GM12878 (cell line): Measurements from ENCODE around the gene SRRD. TPM values are rescaled to one million over a fixed set of nuclear protein-coding genes. Genes with fewer than 3 reads are reported as not detected.

Experiments used
- BCLAF1 ChIP-seq: fragments of 450-650 bp; IDR thresholded peaks from 2 replicates; pipeline ENCODE4 v1.6.1; 2017; ENCODE audit warnings: antibody characterized with exemption, mild to moderate bottlenecking, moderate library complexity
- CBX3 ChIP-seq: fragments of 200-600 bp; sonication (generic); IDR thresholded peaks from 2 replicates; pipeline ENCODE4 v1.6.1; 2016; ENCODE audit warnings: low read depth, borderline replicate concordance
- CHD2 ChIP-seq: IDR thresholded peaks from 2 replicates; pipeline ENCODE4 v1.6.1; 2011; ENCODE audit warnings: low read depth, low read length, improper control_type of control experiment, borderline replicate concordance
- CHD4 ChIP-seq: fragments of 200-600 bp; sonication (generic); IDR thresholded peaks from 2 replicates; pipeline ENCODE4 v1.6.1; 2016; ENCODE audit warnings: mild to moderate bottlenecking
- E2F8 ChIP-seq: fragments of 450-650 bp; IDR thresholded peaks from 2 replicates; pipeline ENCODE4 v1.6.1; 2018; ENCODE audit warnings: mild to moderate bottlenecking, low read depth, moderate library complexity; ENCODE audit not compliant: partially characterized antibody
- FOXK2 ChIP-seq: fragments of 450-650 bp; IDR thresholded peaks from 2 replicates; pipeline ENCODE4 v1.6.1; 2017; ENCODE audit warnings: mild to moderate bottlenecking, moderate library complexity
- GATAD2B ChIP-seq: fragments of 450-650 bp; conservative IDR thresholded peaks from 2 replicates; pipeline ENCODE4 v1.6.1; 2017; ENCODE audit warnings: low read depth, mild to moderate bottlenecking, moderate library complexity
- HDGF ChIP-seq: fragments of 450-650 bp; IDR thresholded peaks from 2 replicates; pipeline ENCODE4 v1.6.1; 2016; ENCODE audit warnings: antibody characterized with exemption
- JUNB ChIP-seq: IDR thresholded peaks from 2 replicates; pipeline ENCODE4 v1.6.1; 2016; ENCODE audit warnings: antibody characterized with exemption, mild to moderate bottlenecking
- KLF5 ChIP-seq: fragments of 450-650 bp; IDR thresholded peaks from 2 replicates; pipeline ENCODE4 v1.6.1; 2014; ENCODE audit warnings: mild to moderate bottlenecking; ENCODE audit not compliant: partially characterized antibody
- LARP7 ChIP-seq: fragments of 450-650 bp; IDR thresholded peaks from 2 replicates; pipeline ENCODE4 v1.6.1; 2017; ENCODE audit warnings: mild to moderate bottlenecking
- NR2C1 ChIP-seq: fragments of 450-650 bp; IDR thresholded peaks from 2 replicates; pipeline ENCODE4 v1.6.1; 2017; ENCODE audit warnings: antibody characterized with exemption, mild to moderate bottlenecking, moderate library complexity
- NRF1 ChIP-seq: conservative IDR thresholded peaks from 2 replicates; pipeline ENCODE4 v1.6.1; 2011; ENCODE audit warnings: mild to moderate bottlenecking, low read depth, low read length, improper control_type of control experiment
- PAX8 ChIP-seq: fragments of 450-650 bp; IDR thresholded peaks from 2 replicates; pipeline ENCODE4 v1.6.1; 2017; ENCODE audit warnings: mild to moderate bottlenecking, moderate library complexity
- PBX3 ChIP-seq: IDR thresholded peaks from 2 replicates; pipeline ENCODE4 v1.6.1; 2011; ENCODE audit warnings: mild to moderate bottlenecking, low read depth, low read length, moderate library complexity; ENCODE audit not compliant: insufficient replicate concordance
- POU2F2 ChIP-seq: IDR thresholded peaks from 3 replicates; pipeline ENCODE4 v1.6.1; 2011; ENCODE audit warnings: low read depth, mild to moderate bottlenecking, low read length, borderline replicate concordance
- RAD21 ChIP-seq: IDR thresholded peaks from 2 replicates; pipeline ENCODE4 v1.6.1; 2011; ENCODE audit warnings: mild to moderate bottlenecking, low read depth, low read length, moderate library complexity; ENCODE audit not compliant: insufficient read depth
- RB1 ChIP-seq: fragments of 450-650 bp; formaldehyde crosslinking; IDR thresholded peaks from 2 replicates; pipeline ENCODE4 v1.6.1; 2017; ENCODE audit warnings: mild to moderate bottlenecking, borderline replicate concordance
- TARDBP ChIP-seq: IDR thresholded peaks from 2 replicates; pipeline ENCODE4 v1.6.1; 2016; ENCODE audit warnings: borderline replicate concordance
- YBX1 ChIP-seq: fragments of 450-650 bp; IDR thresholded peaks from 2 replicates; pipeline ENCODE4 v1.6.1; 2016; ENCODE audit warnings: antibody characterized with exemption
- ZBED1 ChIP-seq: IDR thresholded peaks from 2 replicates; pipeline ENCODE4 v1.6.1; 2016; ENCODE audit warnings: borderline replicate concordance
- polyA plus RNA-seq, 11 experiments: library from polyadenylated mRNA; depleted of rRNA in 4 of 11; unstranded in 6 of 11; stranded (reverse) in 5 of 11; fragments of >200 nt; fragmentation: Nextera tagmentation in 4 of 11; fragmentation: Illumina TruSeq in 1 of 11; extraction: Ambion mirVana in 4 of 11; extraction: Trizol in 1 of 11; gene quantifications; 1 replicate in 1 of 11; 2 replicates in 10 of 11; pipeline versions ENCODE4 v1.2.1 to v1.2.3, GENCODE V29; 2011 to 2016; ENCODE audit warnings: inconsistent platforms in 2 of 11, missing spikeins in 2 of 11, low read depth in 1 of 11
- total RNA-seq, 4 experiments: library from RNA; depleted of rRNA in 3 of 4; stranded (reverse); fragments of >200 nt in 3 of 4; fragmentation: Illumina TruSeq in 1 of 4; extraction: Trizol in 1 of 4; gene quantifications; 2 replicates each; pipeline versions ENCODE4 v1.2.1 to v1.2.3, GENCODE V29; 2013 to 2021

Gene SRRD
- total and polyA plus RNA-seq, 10 of the 15 experiments (the other 5 are each of a cell fraction or from before 2014, with no cell fraction given): 4.1 to 50.6 (median 27.5) TPM

GRCh38 chr22:26483439-26484359 is at the start of gene SRRD, which contains the start of gene HPS4 (continued):
- TF ChIP-seq PBX3 (no peak), RB1 (peak; percentile 91; the same call in 1 of the 2 replicates), NR2C1 (peak; percentile 85), TARDBP (peak; percentile 73; the same call in 1 of the 2 replicates), YBX1 (no peak), CBX3 (no peak), POU2F2 (no peak; the same call in 2 of the 3 replicates), FOXK2 (no peak; the same call in 1 of the 2 replicates), HDGF (peak; percentile 66; the same call in 1 of the 2 replicates), E2F8 (no peak), ZBED1 (no peak), GATAD2B (peak; percentile 87; the same call in 1 of the 2 replicates), BCLAF1 (no peak), NRF1 (no peak), JUNB (no peak), CHD2 (peak; percentile 83; the same call in 1 of the 2 replicates), LARP7 (peak; percentile 68), KLF5 (peak; percentile 73), PAX8 (no peak), CHD4 (no peak), RAD21 (no peak)
